ENCODE measurements around the gene THOC6. TPM values are rescaled to one million over a fixed set of nuclear protein-coding genes. Genes with fewer than 3 reads are reported as not detected.
A peak's percentile ranks its signal among the peaks of the same experiment; 100 is the strongest.

THOC6 gene
- total RNA-seq, 2 donors from 2014 or later, result 21.6 to 25.7 TPM

DNA sequence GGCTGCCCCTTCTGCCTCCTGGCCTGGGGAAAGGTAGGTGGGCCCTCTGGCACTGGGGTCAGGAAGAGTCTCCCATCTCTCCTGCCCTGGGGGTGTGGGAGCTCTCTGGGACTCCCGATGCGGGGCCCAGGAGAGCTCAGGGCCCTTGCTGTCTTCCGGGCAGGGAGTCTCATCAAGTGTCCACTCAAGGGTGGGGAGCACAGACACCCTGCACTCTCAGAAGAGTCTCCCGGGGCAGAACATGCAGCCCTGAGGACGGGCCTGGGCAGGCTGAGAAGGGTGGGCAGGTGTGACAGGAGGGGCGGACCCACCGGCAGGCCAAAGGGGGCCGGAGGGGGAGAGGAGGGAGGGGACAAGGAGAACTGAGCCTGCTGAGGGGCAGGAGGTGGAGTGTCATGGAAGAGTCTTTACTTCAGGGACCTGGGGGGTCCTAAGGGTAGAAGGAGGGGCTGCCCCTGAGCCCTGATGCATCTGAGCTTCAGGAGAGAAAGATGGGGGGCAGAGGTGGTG is 35.2 kb upstream of the THOC6 start:
- intact Hi-C loops (cut with DNase I), result no loop called here
- no peak for DNase-seq (ENCODE audit: low spot score)

DNA sequence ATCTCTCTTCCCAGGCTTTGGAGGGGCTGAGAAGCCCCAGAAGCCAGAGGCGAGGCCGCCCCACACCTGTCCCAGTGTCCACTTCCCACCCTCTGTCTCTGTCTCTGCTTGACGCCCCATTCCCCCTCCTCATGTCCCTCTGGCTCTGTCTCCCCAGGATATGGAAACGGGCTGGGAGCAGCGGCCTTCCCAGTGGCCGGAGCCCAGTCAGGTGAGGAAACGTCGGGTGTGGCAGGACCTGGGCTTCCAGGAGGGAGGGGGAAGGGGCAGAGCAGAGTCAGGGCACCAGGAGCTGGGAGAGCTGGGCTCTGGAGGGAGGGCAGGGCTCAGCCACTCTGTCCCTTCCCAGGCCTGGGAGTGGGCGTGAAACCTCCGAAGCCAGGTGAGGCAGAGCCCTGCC is 32.9 kb upstream of the THOC6 start:
- DNase-seq (ENCODE audit: low spot score), result no peak
- intact Hi-C loops (cut with DNase I), result no loop called here

- no peak for DNase-seq (ENCODE audit: low spot score)
- intact Hi-C loops (cut with DNase I), result no loop called here
Measured at GRCh38 chr16:2991566-2992261, 32.1 kb upstream of the THOC6 start.

- intact Hi-C loops (cut with DNase I), result no loop called here
- DNase-seq (ENCODE audit: low spot score), result no peak
Measured at GRCh38 chr16:2992383-2993081, 31.3 kb upstream of the THOC6 start.

GRCh38 chr16:2996298-2996697 is 27.5 kb upstream of the THOC6 start:
- intact Hi-C loops (cut with DNase I), result no loop called here
- DNase-seq (ENCODE audit: low spot score), result no peak

DNA sequence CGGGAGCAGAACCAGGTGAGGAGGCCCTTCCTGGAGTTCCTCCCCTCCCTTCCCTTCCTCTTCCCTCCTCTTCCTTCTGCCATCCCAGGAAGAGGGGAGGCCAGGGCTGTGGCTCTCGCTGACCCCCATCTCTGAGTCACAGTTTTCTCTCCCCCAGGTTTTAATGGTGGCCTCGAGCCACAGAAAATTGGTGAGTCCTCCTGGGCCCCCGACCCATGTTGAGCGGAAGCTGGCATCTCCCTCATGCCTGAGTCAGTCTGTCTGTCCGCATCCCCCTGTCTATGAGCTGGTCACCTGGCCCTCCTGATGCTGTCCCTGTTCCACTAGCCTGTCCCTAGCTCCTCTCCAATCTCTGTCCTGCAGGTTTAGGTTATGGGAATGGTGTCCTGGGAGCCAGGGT is 23.9 kb upstream of the THOC6 start:
- intact Hi-C loops (cut with DNase I), result no loop called here
- no peak for DNase-seq (ENCODE audit: low spot score)

- intact Hi-C loops (cut with DNase I), result no loop called here
- no peak for DNase-seq (ENCODE audit: low spot score)
Measured at GRCh38 chr16:3000540-3000939, 23.3 kb upstream of the THOC6 start.

- no peak for DNase-seq (ENCODE audit: low spot score)
Measured at GRCh38 chr16:3001316-3001715, 22.5 kb upstream of the THOC6 start.

DNA sequence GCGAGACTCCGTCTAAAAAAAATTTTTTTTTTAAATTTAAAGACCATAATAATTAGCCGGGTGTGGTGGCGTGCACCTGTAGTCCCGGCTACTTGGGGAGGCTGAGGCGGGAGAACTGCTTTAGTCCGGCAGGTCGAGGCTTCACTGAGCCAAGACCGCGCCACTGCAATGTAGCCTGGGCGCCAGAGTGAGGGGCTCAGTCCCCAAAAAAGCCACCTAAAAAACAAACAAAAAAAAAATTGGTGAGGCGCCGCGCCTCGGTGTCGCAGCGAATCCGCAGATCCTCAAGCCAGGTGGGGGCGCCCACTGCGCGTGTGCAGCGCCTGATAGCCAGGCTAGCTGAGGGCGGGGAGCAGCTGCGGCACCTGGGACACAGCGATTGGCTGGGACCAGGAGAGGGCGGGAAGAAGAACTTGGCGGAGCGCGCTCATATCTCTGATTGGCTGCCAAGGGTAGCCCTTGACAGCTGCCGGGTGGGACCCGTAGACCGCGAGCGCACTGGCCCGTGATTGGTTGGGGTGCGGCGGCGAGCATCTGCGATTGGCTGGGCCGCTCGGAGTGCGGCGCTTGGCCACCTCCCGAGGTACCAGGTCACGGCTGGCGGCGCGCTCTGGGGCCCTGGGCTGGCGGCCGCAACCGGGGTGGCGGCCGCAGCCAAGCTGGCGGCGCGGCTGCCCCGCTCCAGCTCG is 20.1 kb upstream of the THOC6 start:
- intact Hi-C loops (cut with DNase I), result no loop called here

More at GRCh38 chr16:3001316-3001715, 22.5 kb upstream of the THOC6 start:
- intact Hi-C loops (cut with DNase I), result no loop called here

DNA sequence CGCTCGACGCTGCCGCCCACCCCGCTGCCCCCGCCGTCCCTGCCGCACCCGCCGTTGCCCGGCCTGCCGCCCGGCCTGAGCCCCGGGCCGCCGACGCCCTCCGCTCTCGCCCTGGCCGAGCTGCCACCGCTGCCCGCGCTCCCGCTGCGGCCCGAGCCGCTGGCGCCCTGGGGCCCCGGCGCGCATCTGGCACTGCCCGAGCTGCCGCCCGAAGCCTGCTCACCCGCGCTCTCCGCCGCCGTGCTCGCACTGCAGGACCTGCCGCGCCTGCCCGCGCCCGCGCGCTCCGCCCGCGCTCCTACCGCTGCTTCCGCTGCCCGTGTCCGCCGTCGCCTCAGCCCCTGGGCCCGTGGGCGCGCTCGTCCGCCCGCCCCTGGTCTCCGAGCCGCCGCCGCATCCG is 19.5 kb upstream of the THOC6 start:
- intact Hi-C loops (cut with DNase I), result no loop called here
- no peak for DNase-seq (ENCODE audit: low spot score)

More for the DNA sequence above, 20.1 kb upstream of the THOC6 start:
- peak; percentile 98 for DNase-seq (ENCODE audit: low spot score)

- intact Hi-C loops (cut with DNase I), result no loop called here
- no peak for DNase-seq (ENCODE audit: low spot score)
Measured at GRCh38 chr16:3004781-3005284, 19.0 kb upstream of the THOC6 start.

GRCh38 chr16:3007059-3007956 is 16.5 kb upstream of the THOC6 start:
- intact Hi-C loops (cut with DNase I), result no loop called here
- no peak for DNase-seq (ENCODE audit: low spot score)

DNA sequence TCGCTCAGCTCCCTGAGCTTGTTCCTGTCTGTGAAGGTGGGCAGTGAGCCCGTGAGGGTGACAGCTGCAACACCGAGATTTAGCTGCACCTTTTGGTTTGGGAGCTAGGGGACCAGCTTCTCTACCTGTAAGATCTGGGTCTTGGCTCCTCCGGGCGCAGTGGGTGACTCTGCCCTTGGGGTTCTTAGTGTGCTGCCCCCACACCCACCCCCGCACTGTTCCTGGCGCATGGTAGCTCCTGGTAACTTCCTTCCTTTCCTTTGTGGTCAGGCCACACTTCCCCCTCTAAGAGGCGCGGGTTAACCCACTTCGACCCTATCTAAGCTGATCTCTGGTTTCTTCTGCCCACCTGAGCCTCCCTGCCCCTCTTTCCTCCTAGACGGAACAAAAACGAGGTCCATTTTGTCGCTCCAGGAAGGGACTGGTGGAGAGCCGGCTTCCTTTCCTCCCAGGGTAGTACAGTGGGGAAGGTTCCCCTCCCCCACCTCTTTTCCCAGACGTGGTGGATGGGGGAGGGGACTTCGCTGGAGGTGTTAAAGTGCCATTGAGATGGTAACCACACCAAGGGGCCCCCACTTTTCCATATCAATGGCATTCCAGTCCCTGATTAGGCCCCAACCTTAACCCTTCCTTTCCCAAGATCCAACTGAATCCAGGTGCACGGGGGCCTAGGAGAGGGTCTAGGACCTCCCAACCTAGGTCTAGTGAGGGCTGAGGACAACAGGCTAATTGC is 15.7 kb upstream of the THOC6 start:
- intact Hi-C loops (cut with DNase I), result no loop called here
- no peak for DNase-seq (ENCODE audit: low spot score)

GRCh38 chr16:3008690-3009037 is 15.2 kb upstream of the THOC6 start:
- intact Hi-C loops (cut with DNase I), result no loop called here
- no peak for DNase-seq (ENCODE audit: low spot score)

DNA sequence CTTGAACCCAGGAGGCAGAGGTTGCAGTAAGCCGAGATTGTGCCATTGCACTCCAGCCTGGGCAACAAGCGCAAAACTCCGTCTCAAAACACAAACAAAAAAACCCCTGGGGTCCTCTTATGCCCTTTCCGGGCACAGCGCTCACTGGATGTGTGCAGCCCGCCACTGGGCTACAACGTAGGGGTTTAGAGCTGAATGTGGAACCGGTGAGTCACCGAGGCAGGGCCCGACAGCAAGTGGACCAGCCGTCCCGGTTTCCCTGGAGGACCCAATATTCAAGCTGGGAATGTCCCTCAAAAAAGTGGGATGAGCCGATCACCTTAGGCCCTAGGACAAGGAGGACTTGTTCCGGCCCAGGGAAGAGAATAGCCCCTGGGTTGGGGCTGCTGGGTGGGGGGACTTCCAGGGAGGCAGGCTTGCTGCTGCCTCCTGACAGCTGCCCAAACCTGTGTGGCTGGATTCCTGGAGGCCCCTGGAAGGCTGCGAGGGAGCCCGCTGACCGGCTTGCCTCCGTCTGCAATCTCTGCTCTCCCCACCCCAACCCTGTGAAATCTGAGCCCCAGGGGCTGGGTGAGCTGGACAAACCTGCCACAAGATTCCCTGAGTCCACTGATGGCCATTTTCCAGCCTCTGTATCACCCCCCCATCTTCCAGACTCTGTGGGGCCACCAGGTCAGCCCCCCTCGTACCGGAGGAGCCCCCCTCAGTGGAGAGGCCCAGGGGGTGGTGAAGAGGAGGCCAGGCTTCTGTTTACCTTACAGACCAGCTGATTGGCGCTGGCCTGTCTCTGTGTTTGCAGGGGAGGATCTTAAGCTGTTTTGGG is 14.1 kb upstream of the THOC6 start:
- intact Hi-C loops (cut with DNase I), result no loop called here
- DNase-seq (ENCODE audit: low spot score), result no peak

DNA sequence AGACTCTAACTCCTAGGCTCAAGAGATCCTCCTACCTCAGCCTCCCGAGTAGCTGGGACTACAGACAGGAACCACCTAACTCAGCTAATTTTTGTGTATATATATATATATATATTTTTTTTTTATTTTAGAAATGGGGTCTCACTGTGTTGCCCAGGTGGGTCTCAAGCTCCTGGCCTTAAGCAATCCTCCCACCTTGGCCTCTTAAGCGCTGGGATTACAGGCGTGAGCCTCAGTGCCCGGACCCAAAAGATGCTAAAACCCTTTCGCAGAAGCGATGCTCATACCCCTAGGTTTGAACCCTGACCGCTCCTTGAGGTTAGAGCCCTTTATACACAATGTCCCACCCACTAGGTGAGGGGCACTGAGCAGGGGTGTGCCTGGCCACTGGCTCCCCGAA is 13.3 kb upstream of the THOC6 start:
- intact Hi-C loops (cut with DNase I), result no loop called here
- no peak for DNase-seq (ENCODE audit: low spot score)

GRCh38 chr16:3012246-3012645 is 11.6 kb upstream of the THOC6 start:
- DNase-seq (ENCODE audit: low spot score), result no peak
- intact Hi-C loops (cut with DNase I), result no loop called here
